ENCODE measurements around the gene CYREN.

The CYREN gene

DNA sequence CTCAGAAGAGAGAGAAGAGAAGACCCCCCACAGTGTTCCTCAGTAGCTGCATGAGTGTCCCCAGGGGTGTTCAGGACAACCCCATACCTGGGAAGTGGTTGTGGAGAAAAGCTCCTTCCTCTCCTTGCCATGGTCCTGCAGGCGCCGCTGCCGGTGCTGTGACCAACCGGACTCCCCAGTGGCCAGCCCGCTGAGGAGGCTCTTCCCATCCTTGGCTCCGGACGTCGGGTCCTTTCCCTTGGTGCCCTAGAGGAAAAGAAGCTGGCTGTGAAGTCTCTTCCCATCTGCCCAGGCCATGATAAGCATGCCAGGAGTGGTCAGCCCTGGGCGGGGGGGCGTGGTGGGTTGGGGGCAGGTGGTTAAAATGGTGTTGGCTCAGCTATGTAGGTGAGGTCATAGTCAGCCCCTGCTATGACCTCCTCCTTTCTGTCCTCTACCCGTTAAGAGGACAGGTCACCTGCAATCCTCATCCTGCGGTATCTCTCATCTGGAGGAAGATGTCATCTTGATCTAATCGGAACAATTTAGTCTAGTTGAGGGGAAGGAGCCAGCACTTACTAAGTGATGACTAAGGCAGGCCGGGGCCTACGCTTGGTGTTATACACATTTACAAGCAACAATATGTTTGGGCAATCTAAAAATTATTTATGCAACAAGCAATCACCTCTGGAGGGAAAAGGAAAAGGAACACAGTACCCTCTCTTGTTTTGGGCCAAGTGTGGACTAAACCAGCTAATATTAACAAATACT, 27.6 kb upstream of the CYREN start:
- in situ Hi-C loops (cut with MboI; ENCODE audit: low sequenced_read_pairs), result no loop called here

DNA sequence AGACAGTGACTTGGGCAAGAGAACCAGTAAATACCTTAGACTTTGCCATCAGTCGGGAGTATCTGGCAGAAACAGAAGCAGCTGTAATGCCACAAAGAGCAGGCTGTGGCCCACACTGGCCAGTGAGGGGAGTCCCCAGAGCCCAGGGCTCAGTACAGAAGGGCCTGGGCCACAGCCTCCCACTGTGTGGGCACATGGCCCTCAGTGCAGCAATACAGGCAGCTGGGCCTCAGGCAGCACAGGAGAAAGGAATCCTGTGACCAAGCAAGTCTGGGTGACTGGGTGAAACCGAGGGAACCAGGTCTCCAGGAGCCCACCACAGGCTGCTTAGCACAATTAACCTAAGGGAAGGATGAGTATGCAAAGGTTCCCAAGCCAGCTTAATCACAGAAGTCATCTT, 26.8 kb upstream of the CYREN start:
- in situ Hi-C loops (cut with MboI; ENCODE audit: low sequenced_read_pairs), result no loop called here

DNA sequence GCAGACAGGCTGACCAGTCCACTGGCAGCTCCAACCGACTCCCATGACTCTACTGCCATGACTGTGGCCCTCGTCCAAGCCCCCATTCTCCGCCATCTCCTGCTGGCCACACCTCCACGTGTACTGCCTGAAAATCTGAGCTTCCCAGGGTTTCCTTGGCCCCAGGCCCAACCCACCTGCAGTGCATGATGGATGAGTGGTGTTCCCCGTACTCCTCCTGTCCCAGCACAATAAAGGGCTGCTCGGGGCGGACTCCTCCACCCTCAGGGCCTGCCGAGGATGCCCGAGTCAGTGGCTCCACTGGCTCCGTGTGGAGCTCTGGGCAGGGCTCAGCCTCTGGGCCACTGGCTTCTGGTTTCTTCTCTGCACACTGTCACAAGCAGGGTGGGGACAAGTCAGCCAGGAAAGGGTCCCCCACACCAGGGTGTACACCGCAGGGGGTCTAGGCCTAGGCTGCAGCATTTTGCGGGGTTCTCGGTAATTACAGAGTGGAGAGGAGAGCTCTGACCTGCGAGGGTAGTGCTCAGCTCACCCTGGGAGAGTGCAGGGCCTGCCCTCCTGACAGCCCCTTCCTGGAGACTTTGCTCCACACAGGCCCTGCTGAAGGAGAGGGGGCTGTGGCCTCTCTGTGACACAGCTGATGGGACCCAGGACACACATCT, 25.6 kb upstream of the CYREN start:
- in situ Hi-C loops (cut with MboI; ENCODE audit: low sequenced_read_pairs), result no loop called here

DNA sequence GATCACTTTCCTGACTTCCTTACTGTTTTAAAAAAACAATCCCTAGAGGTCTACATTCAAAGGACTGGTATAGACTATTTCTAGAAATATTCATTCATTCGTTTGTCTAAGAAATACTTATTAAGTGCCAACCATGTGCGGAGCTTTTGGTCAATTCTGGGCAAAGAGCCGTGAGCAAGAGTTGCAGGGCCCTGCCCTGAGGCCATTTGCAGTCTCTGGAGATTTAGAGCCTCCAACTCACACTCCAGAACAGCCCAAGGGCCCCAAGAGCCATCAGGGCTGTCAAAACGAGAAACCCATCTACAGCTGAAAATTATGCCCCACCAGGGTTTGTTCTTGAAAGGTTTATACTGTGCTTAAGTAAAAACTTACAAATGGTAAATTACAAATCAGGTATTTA, 24.6 kb upstream of the CYREN start:
- in situ Hi-C loops (cut with MboI; ENCODE audit: low sequenced_read_pairs), result no loop called here

DNA sequence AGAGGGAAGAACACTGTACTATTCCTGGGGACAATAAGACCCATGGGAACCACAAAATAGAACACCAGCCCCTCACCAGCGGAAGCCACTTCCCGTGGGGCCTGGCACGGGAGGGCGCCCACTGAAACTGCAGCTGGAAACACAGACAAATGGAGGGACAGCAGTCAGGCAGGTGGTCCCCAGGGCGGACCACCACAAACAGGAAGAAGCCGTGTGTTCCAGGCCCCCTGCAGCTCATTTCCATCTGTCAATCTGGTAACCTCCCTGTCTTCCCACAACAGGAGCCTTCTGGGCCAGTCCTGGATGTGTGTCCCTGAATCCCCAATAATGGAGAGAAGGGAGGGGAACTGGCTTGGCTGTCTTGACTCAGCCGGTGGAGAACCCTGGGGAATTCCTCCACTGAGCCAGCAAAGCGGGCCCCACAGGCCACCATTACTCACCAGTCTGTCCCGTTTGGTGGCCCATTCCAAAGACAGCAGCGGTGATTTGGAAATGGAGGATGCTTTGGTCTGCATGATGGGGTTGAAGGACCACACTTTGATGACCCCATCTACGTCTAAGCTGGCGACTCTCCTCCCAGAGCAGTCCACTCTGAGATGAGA, 24.1 kb upstream of the CYREN start:
- in situ Hi-C loops (cut with MboI; ENCODE audit: low sequenced_read_pairs), result no loop called here

DNA sequence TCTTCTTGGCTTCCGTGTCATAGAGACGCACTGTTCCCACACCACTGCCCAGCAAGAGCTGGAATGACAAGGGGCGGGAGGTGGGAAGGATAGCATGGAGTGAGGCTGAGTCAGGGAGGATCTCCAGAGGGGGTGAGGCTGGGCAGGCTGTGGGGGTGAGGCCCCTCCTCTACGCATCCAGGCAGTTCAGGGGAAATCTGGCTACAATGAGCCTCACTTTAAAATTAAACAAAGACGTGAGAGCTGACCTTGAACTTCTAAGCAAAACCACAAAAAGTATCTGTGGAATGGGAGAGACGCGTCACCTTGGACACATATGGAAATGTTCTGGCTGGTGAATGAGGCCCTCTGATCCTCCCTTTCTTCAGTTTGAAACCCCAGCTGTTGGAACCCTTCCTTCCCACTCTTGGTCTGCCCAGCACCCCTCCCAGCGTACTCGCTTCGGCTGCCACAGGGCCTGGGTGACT, 23.1 kb upstream of the CYREN start:
- in situ Hi-C loops (cut with MboI; ENCODE audit: low sequenced_read_pairs), result no loop called here

DNA sequence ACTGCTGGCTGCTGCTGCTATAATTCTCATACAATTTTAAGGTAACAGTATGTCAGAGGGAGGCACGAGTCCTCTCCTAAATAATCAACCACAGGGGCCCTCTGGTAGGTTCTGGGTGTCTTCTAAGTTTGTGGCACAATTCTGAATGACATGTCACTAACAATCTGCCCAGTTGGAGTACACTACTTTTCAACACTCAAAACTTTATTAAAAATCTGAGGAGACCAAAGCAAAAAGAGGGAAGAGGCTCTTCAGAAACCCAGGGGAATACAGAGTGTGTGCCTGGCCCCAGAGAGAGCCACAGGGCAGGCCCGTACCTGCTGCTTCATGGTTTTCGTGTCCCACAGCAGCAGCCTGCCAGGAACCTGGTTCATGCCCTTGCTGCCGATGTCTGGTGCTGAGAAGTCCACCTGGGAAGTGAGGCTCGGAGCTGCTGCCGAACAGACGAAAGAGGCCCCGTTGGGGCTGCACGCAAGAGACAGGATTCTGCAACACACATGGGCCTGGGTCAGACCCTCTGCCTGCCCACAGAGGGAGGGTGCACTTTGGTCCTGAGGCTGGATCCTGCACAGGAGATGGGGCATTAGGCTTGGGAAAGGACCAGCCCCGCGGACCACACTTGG, 22.5 kb upstream of the CYREN start:
- in situ Hi-C loops (cut with MboI; ENCODE audit: low sequenced_read_pairs), result no loop called here

DNA sequence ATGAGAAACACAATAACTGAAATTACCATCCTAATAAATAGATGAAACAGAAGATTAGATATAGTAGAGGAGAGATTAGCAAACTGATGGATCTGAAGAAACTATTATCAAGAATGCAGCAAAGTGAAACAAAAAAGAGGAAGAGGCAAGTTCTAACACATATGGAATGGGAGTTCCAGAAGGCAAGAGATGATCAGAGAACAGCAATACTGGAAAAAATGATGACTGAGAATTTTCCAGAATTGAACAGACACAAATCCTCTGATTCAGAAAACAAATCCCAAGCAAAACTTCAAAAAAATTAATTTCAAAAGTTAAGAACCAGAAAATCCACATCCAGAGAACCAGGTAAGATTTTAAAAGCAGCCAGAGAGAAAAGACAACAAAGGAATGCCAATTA, 20.2 kb upstream of the CYREN start:
- in situ Hi-C loops (cut with MboI; ENCODE audit: low sequenced_read_pairs), result no loop called here

DNA sequence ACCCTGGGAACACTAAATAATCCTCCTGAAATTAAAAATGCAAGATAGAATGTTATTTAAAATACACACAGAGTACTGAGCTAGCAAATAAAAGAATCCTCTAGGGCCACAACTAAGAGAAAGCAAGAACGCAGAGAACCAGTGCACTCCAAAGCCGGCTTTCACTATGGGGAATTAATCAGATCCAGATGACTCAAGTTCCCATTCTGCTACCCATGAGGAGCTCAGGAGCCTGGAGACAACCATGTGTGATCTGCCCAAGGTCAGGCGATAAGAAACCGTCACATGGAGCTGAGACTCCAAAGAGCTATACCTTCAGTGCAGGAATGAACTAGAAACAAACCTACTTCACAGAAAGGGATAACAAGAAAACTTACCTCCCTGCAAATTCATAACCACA, 19.5 kb upstream of the CYREN start:
- in situ Hi-C loops (cut with MboI; ENCODE audit: low sequenced_read_pairs), result no loop called here

DNA sequence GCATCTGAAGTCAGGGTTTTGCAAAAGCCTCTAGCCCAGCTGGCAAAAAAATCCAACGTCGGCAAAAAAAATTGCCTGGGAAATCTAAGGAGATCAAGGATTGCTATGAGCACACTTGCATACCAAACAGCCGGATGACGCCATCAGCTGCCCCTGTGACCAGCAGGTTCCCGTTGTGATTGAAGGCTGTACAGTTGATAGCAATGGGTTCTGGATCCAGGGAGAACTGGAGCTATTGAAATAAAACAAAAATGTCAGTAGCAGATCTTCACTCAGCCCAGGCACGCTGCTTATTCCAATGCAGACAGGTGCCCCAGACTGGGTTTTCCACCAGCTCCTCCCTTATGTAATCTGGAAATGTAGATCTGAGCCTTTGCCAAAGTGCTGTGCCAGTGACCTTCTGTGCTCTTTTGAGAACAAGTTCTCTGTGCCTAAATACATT, 18.7 kb upstream of the CYREN start:
- in situ Hi-C loops (cut with MboI; ENCODE audit: low sequenced_read_pairs), result no loop called here

DNA sequence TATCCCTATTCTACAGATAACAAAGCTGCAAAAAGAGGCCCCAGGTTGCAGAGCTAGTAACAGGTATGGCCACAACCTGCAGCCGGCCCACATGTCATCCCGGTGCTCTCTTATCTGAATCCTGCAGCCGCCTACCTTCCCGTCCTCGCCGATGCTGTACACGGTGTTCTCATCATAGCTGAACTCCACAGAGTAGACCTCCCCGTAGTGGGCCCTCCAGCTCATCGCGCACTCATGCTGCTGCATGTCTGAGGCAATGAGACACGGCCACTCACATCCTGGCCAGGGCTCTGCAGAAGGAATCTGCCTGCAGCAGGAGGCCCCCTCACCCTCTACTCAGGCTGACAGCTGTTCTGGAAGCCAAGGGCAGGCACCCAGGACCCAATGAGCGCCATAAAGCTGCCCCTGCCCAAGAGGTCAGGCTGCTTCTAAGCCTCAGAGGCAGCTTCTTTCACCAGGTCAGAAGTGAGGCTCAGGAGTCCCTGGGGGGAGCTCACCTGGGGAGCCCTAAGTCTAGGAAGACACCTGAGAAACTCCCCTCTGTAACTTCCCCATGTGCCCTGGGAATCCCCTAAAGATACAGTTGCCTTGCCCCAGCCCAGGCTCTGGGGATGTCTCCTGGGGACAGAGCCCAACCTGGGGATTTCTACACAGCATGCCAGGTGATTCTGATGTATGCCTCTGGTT, 17.9 kb upstream of the CYREN start:
- in situ Hi-C loops (cut with MboI; ENCODE audit: low sequenced_read_pairs), result no loop called here

DNA sequence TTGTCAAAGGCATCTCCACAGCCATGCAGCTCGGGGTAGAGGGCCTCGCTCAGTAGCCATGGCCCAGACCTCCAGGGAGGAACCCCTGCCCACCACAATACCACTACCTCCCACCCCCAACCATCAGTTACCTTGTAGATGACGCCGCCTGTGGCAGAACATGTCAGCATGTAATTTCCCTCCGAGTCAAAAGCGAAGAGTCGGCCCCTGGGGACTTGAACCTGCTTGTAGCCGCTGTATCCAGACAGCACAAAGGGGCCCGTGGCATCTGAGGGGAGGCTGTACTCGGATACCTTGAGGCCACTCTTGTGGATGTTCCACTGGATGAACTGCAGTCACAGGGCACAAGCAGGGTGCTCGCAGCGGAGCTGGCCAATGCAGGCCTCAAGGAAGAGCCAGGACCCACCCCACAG, 16.3 kb upstream of the CYREN start:
- in situ Hi-C loops (cut with MboI; ENCODE audit: low sequenced_read_pairs), result no loop called here

DNA sequence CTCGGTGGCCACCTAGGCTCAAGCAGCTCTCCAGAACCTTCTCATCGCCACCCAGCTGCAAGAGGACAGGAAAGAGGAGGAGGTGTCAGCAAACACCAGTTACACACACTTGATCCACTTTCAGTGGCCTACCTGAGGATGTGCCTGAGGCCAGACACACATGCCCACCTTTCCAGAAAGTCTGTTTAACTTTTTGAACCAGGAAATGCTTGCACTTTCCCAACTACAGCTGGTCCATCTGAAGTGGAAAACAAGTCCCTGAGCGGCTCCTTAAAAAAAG, 15.7 kb upstream of the CYREN start:
- in situ Hi-C loops (cut with MboI; ENCODE audit: low sequenced_read_pairs), result no loop called here

DNA sequence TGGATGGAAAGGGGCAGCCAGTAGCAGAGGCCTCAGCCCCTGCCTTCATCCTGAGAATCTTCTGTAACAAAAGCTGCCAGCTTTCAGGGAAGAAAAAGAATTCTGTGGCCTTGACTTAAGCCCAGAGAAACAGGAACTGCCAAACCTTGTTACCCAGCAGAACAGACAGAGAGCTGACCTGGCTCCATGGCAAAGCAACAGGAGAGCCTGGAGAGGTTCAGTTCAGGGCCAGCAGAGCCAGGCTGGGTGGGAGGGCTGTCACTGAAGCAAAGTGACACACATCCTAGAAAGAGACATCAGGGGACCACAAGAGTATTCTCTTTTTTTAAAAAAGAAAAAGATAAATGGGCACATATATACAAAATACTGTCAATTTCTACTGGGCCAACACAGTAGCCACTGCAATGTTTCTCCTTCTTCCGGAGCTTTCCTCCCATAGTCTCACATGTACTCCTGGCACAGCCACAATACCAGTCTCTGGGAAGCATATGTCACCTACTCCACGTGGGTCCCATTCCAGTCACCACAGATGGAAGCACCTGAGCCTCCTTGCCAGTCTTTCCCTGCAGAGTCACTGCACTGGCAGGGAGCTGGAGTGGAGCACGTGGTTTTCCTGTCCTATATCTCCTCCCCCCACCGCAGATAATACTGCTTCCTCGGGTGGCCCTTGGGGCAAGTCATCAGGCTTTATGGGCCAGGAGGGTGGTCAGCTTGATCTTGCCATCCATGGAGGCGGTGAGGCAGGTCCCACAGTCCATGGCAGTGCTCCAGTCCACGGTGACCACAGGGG, 15.2 kb upstream of the CYREN start:
- in situ Hi-C loops (cut with MboI; ENCODE audit: low sequenced_read_pairs), result no loop called here

DNA sequence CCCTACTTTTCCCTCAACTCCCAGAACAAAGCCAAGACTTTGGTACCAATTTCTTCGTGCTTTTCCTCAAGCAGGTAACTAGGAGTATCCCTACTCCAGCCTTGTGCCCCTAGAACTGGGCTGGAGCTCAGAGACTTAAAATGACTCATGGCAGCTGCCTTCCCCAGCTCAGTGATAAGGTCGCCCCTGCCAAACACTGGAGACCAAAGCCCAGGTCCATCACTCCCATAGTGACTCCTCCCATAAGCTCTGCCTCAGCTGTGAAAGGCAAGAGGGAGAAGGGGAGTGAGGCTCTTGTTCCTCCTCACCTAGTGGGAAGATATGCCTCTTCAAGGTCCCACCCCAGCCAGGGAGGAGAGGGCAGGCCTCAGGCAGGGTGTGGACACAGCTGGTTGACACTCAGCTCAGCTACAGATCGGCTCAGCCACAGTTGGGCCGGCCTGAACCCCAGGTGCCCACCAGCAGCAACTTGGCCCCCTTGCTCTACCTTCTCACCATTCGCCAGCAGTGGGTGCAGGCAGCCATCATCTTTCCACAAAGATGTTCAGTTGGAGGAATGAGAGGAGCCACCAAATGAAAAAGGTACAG, 13.8 kb upstream of the CYREN start:
- in situ Hi-C loops (cut with MboI; ENCODE audit: low sequenced_read_pairs), result no loop called here

DNA sequence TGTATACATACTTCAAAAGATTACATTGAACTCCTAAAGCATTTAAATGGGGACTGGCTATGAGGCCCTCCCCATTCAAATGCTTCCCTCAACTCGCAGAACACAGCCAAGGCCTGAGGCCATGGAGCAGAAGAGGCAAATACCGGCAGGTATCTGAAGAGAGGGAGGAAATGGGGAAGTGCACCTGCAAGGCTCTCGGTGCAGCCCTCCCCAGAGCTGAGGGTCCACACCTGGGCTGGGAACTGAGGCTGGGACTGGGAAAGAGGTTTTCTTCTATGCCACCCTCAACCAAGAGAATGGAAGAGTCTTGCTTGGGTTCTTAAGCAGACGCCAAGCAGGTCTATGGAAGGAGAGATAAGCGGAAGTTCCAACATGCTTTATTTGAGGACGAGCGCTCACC, 13.0 kb upstream of the CYREN start:
- in situ Hi-C loops (cut with MboI; ENCODE audit: low sequenced_read_pairs), result no loop called here

DNA sequence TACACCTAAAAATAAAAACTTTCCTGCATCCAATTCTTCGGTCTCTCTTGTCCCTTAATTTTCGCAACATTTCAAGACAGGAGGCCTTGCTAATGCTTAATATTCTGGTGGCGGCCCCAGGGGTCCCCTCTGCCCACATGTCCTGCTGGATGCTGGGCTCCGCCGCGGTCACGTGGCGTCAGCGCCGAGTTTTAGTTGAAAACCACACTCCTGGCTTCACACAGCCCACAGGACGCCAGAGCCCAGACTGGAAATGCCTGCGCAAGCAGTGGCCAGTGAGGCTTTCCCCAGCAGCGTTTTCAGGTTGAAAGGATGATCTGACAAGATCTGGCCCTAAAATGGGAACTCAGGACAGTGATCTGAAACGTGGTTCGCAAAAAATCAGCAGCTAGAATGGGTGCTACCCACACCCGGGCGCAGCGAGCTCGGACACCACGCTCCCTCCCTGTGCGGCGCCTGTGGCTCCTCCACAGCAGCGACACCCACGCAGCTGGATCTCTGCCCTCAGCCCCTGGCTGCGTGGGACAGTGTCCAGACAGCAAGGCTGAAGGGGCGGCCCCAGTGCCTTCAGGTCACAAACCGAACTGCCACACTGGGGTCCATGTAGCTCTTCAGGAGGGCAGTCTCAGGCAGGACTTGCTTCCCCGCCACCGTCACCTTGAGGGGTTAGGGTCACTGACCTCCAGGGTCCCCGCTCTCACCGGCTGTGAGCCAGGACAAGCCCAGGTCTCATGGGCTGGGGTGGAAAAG, 11.6 kb upstream of the CYREN start:
- in situ Hi-C loops (cut with MboI; ENCODE audit: low sequenced_read_pairs), result no loop called here

DNA sequence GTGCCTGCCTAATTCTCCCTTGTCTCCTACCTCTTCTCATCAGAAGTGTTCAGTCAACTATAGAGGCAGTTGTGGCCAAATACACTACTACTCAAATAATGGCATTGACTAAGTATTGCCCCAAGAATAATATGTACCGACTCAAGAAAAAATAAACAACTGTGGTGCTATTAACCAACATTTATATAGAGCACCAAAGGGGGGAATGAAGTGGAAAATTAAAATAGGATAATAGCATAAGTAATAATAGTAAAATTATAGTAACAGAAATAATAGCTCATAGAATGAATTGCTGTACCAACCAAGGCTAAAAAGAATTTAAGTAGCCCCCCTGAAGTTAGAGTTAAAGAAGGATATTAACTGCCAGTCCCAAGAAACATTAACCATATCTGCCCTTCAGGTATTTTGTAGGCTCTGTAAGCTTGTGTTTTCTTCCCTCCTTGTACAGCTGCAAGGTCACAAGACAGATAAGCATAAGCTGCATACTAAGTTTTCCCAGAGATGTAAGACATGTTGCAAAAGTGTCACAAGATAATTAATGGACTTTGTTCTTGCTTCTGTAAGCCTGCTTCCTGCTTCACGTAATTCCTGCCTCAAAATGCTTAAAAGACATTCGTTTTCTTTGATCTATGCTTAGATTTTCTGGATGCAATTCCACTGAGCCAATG, 10.9 kb upstream of the CYREN start:
- in situ Hi-C loops (cut with MboI; ENCODE audit: low sequenced_read_pairs), result no loop called here

DNA sequence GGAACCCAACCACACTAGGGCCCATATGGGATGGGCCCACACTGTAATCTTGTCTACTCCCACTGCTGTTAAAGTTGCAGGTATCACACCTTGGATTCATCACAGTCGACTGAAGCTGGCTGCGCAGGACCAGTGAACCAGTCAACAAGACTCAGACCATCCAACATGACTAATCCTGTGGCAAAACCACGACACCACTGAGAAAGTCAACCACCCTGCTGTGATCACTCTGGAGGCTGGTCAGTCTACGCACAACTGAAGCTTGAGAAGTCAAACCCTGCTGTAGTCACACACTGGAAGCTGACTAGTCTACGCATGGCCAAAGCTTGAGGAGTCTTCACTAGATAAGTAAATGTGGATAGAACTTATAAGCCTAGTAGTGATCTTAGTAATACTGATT, 9.6 kb upstream of the CYREN start:
- in situ Hi-C loops (cut with MboI; ENCODE audit: low sequenced_read_pairs), result no loop called here
